Bone marrow (tissue), 2 donors: ENCODE results near the gene LGI1.

Source experiments
- DNase-seq, 2 donors: peaks; one replicate each; lab custom pipeline; 2025; lab: John Stamatoyannopoulos, UW

Gene LGI1

GRCh38 chr10:93757801-93758507 lies at the start of gene LGI1:
Gene LGI1 (plus strand): TSS chr10:93757936. CDS start chr10:93758145, 209 bp downstream.
- no peak for DNase-seq

GRCh38 chr10:93710333-93710909 lies 47.3 kb upstream of the LGI1 start:
- no peak for DNase-seq

GRCh38 chr10:93711891-93712290 lies 45.8 kb upstream of the LGI1 start:
- no peak for DNase-seq

- DNase-seq, result no peak
Measured at GRCh38 chr10:93712593-93712992, 45.1 kb upstream of the LGI1 start.

GRCh38 chr10:93715345-93715744 lies 42.4 kb upstream of the LGI1 start:
- no peak for DNase-seq

- DNase-seq, result no peak
Measured at GRCh38 chr10:93716766-93717165, 41.0 kb upstream of the LGI1 start.

- no peak for DNase-seq
Measured at GRCh38 chr10:93718937-93719725, 38.6 kb upstream of the LGI1 start.

GRCh38 chr10:93719901-93720300 lies 37.8 kb upstream of the LGI1 start:
- no peak for DNase-seq

- no peak for DNase-seq
Measured at GRCh38 chr10:93722550-93722949, 35.2 kb upstream of the LGI1 start.

- no peak for DNase-seq
Measured at GRCh38 chr10:93723153-93723552, 34.6 kb upstream of the LGI1 start.

- DNase-seq, result no peak
Measured at GRCh38 chr10:93726024-93726423, 31.7 kb upstream of the LGI1 start.

GRCh38 chr10:93741367-93741766 lies 16.4 kb upstream of the LGI1 start:
- no peak for DNase-seq

- no peak for DNase-seq
Measured at GRCh38 chr10:93742633-93743349, 14.9 kb upstream of the LGI1 start.

- no peak for DNase-seq
Measured at GRCh38 chr10:93745408-93746065, 12.2 kb upstream of the LGI1 start.

- no peak for DNase-seq
Measured at GRCh38 chr10:93746844-93747284, 10.9 kb upstream of the LGI1 start.

- no peak for DNase-seq
Measured at GRCh38 chr10:93749218-93749799, 8.4 kb upstream of the LGI1 start.

- DNase-seq, result no peak
Measured at GRCh38 chr10:93751124-93751523, 6.6 kb upstream of the LGI1 start.

GRCh38 chr10:93751832-93752231 lies 5.9 kb upstream of the LGI1 start:
- no peak for DNase-seq

GRCh38 chr10:93752761-93753160 lies 5.0 kb upstream of the LGI1 start:
- DNase-seq, result no peak

- no peak for DNase-seq
Measured at GRCh38 chr10:93753621-93754250, 4.0 kb upstream of the LGI1 start.

GRCh38 chr10:93754761-93755160 lies 3.0 kb upstream of the LGI1 start:
- DNase-seq, result no peak
